SK-N-DZ (cell line): Measurements from ENCODE around the gene PITPNC1. TPM values are rescaled to one million over a fixed set of nuclear protein-coding genes. Genes with fewer than 3 reads are reported as not detected.
"Not testable (repeated sequence)": the region's sequence is repeated elsewhere in the genome, so short reads cannot be mapped to it uniquely, and the experiment has no call there.

Source experiments
- DNase-seq: peaks from one replicate; pipeline ENCODE4 v3.0.0-alpha.2; 2015; ENCODE audit warnings: low spot score
- polyA plus RNA-seq, 2 experiments: library from polyadenylated mRNA; depleted of rRNA; stranded (reverse); fragments of >200 nt; gene quantifications; 2 replicates each; pipeline ENCODE4 v1.2.3, GENCODE V29; 2014

Gene PITPNC1
- polyA plus RNA-seq (2014; cell fraction: cytosol; rRNA removed), result 10.8 and 17.5 TPM in 2 replicates
- polyA plus RNA-seq (2014; cell fraction: nucleus; rRNA removed), result 6.8 and 10.5 TPM in 2 replicates

- DNase-seq, result peak; percentile 89
These were observed at the start of gene PITPNC1 for GRCh38 chr17:67376737-67377487. Gene PITPNC1 (plus strand): TSS chr17:67377281.

- no peak for DNase-seq
These were observed 49.1 kb upstream of the PITPNC1 start for GRCh38 chr17:67328026-67328425.

- DNase-seq, result not testable (repeated sequence)
These were observed 45.5 kb upstream of the PITPNC1 start for GRCh38 chr17:67331381-67332161.

GRCh38 chr17:67332162-67332508 is 44.9 kb upstream of the PITPNC1 start:
- not testable (repeated sequence) for DNase-seq

GRCh38 chr17:67335245-67335835 is 41.7 kb upstream of the PITPNC1 start:
- DNase-seq, result no peak

GRCh38 chr17:67336859-67337258 is 40.2 kb upstream of the PITPNC1 start:
- no peak for DNase-seq

- DNase-seq, result not testable (repeated sequence)
These were observed 38.7 kb upstream of the PITPNC1 start for GRCh38 chr17:67338353-67338752.

GRCh38 chr17:67343237-67343636 is 33.8 kb upstream of the PITPNC1 start:
- no peak for DNase-seq

- DNase-seq, result no peak
These were observed 29.3 kb upstream of the PITPNC1 start for GRCh38 chr17:67347826-67348225.

GRCh38 chr17:67349420-67349819 is 27.7 kb upstream of the PITPNC1 start:
- no peak for DNase-seq

GRCh38 chr17:67353161-67353560 is 23.9 kb upstream of the PITPNC1 start:
- DNase-seq, result no peak

GRCh38 chr17:67353929-67354574 is 23.0 kb upstream of the PITPNC1 start:
- no peak for DNase-seq

GRCh38 chr17:67358612-67359011 is 18.5 kb upstream of the PITPNC1 start:
- no peak for DNase-seq

- DNase-seq, result no peak
These were observed 16.9 kb upstream of the PITPNC1 start for GRCh38 chr17:67359960-67360791.

GRCh38 chr17:67360880-67361279 is 16.2 kb upstream of the PITPNC1 start:
- DNase-seq, result no peak

- no peak for DNase-seq
These were observed 14.9 kb upstream of the PITPNC1 start for GRCh38 chr17:67362173-67362572.

GRCh38 chr17:67364847-67365737 is 12.0 kb upstream of the PITPNC1 start:
- no peak for DNase-seq

GRCh38 chr17:67365738-67366192 is 11.3 kb upstream of the PITPNC1 start:
- no peak for DNase-seq

GRCh38 chr17:67366193-67367157 is 10.6 kb upstream of the PITPNC1 start, which contains the start of gene PSMD12:
Gene PSMD12 (minus strand): TSS chr17:67366577. CDS start chr17:67366519, 58 bp downstream.
- DNase-seq, result peak; percentile 94
